Ecto neural progenitor cell (in vitro differentiated cells): ENCODE results near the gene PCDHB15.

Experiments used
- DNase-seq: peaks from one replicate; pipeline ENCODE4 v3.0.0-alpha.2; 2018; ENCODE audit warnings: low spot score

The PCDHB15 gene

DNA sequence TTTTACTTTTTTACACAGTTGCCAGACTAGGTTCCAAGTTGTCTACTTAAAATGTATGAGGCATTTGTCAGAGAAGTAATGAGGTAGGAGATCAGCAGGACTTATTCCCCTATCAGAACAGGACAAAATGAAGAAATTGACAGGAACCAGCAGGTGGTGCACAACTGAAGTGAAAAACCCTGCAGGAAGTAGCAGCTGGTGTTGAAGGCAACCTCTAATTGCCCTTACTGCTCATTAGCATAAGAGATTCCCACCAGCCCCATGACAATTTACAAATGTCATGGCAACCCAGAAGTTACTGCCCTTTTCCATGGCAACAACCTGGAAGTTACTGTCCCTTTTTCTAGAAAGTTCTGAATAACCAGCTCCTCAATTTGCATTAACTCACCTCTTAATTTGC is 5.4 kb downstream of the PCDHB15 start:
- no peak for DNase-seq

GRCh38 chr5:141258464-141258863 is 13.3 kb downstream of the PCDHB15 start:
- no peak for DNase-seq

GRCh38 chr5:141258948-141259347 is 13.8 kb downstream of the PCDHB15 start:
- DNase-seq, result no peak

- DNase-seq, result no peak
Observed at GRCh38 chr5:141260458-141261237, 15.5 kb downstream of the PCDHB15 start.

DNA sequence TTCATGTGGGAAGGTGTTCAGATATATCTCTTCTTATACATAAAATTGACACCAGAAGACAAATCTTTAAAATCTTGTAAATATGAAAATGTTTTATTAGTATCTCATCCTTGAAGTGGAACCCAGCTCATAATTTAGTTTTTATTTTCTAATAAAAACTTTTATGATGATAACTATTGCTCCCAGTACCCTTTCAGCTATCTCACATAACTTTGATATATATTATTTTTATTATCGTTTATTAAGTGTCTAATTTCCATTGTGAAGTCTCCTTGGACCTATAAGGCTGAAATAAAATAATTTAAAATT is 16.0 kb downstream of the PCDHB15 start:
- no peak for DNase-seq

- no peak for DNase-seq
Observed at GRCh38 chr5:141269195-141269594, 24.0 kb downstream of the PCDHB15 start.

DNA sequence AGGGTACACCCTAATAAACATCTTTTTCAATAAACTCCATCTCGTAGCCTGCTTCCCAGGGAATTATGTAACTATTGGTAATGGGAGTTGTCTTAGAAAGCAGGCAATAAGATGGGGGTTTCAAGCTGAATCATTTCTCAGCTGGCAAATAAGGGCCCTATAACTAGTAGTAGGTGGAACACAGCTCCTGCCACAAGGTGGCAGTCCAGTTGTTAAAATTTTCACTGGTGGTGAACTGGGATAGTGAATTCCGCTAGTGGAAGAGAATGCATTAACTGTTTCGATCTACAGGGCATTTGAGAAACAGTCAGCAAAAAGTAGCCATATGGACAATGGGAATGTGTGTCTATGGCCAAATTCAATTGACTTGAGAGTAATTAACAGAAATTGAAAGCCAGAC is 27.7 kb downstream of the PCDHB15 start:
- no peak for DNase-seq

DNA sequence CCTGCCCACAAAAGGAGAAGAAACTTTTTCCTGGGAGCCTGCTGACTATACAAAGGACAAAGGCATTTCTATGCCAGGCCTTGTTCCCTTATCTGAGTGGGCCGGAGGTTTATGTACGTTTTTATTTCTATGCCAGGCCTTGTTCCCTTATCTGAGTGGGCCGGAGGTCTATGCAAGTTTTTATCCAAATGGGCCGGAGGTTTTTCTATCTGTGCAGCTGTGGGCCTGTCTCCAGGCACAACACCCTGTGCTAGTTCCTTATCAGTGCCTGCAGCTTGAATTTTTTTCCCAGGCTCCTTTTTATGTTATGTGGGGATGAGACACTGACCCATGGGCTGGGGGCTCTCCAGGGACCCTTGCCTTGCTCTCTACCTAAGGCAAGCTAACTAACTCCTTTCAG is 53.2 kb downstream of the PCDHB15 start:
- DNase-seq, result no peak
